ENCODE data around the gene RPF1. TPM values are rescaled to one million over a fixed set of nuclear protein-coding genes. Genes with fewer than 3 reads are reported as not detected.

RPF1 gene
- polyA plus RNA-seq, 1 donor (not counting 4 experiments of a cell fraction or from before 2014, with no cell fraction given) = 57.8 TPM

GRCh38 chr1:84462118-84462517 is 16.9 kb upstream of the RPF1 start:
- Histone ChIP-seq H3K9me1 (ENCODE audit: control insufficient read depth, extremely low read depth, insufficient read depth, low read length) (no peaks in the 10 kb centered on the region), H3K27ac (ENCODE audit: control insufficient read depth, insufficient read depth, low read length) (no peak overlapping the region), H2AFZ (ENCODE audit: control insufficient read depth, low read length) (no peak overlapping the region), H3K4me3 (ENCODE audit: control insufficient read depth in 2 of 3, extremely low read depth in 1 of 3, insufficient read depth in 2 of 3, low read depth in 1 of 3, low read length in 3 of 3) (no peak overlapping the region), H4K20me1 (ENCODE audit: control insufficient read depth, extremely low read depth, insufficient read depth, low read length) (no peaks in the 10 kb centered on the region), H3K4me1 (ENCODE audit: control insufficient read depth, extremely low read depth, insufficient read depth, low read length) (no peaks in the 10 kb centered on the region), H3K36me3 (ENCODE audit: control insufficient read depth in 2 of 2, extremely low read depth in 1 of 2, insufficient read depth in 2 of 2, low read length in 2 of 2) (no peaks in the 10 kb centered on the region), H3K27me3 (ENCODE audit: control insufficient read depth, extremely low read depth, insufficient read depth, low read length) (peaks cover 4% of the 10 kb centered on the region), H3K9me3 (ENCODE audit: control insufficient read depth, low read depth, low read length) (no peaks in the 10 kb centered on the region), H3K79me2 (ENCODE audit: control insufficient read depth, insufficient read depth, low read length) (no peaks in the 10 kb centered on the region), H3K9ac (ENCODE audit: control insufficient read depth, extremely low read depth, insufficient read depth, low read length) (no peak overlapping the region), H3K4me2 (ENCODE audit: control insufficient read depth, extremely low read depth, insufficient read depth, low read depth, low read length) (no peak overlapping the region)
- TF ChIP-seq, protein P1, sequence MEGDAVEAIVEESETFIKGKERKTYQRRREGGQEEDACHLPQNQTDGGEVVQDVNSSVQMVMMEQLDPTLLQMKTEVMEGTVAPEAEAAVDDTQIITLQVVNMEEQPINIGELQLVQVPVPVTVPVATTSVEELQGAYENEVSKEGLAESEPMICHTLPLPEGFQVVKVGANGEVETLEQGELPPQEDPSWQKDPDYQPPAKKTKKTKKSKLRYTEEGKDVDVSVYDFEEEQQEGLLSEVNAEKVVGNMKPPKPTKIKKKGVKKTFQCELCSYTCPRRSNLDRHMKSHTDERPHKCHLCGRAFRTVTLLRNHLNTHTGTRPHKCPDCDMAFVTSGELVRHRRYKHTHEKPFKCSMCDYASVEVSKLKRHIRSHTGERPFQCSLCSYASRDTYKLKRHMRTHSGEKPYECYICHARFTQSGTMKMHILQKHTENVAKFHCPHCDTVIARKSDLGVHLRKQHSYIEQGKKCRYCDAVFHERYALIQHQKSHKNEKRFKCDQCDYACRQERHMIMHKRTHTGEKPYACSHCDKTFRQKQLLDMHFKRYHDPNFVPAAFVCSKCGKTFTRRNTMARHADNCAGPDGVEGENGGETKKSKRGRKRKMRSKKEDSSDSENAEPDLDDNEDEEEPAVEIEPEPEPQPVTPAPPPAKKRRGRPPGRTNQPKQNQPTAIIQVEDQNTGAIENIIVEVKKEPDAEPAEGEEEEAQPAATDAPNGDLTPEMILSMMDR (optimal IDR thresholded peaks at IDR 0.05 in 1 of 3, IDR thresholded peaks at IDR 0.05 in 1 of 3, conservative IDR thresholded peaks at IDR 0.05 in 1 of 3; ENCODE audit: extremely low read depth in 1 of 3, insufficient read depth in 2 of 3, low read length in 3 of 3) = no peak
- no peak for TF ChIP-seq EZH2 (IDR thresholded peaks at IDR 0.05; ENCODE audit: low read length)
- FAIRE-seq (no peak), DNase-seq (ENCODE audit: low read depth, low spot score) (no peak)
- dilution Hi-C loops (cut with MboI; ENCODE audit: extremely low pct_ligation_motif_present, low sequenced_read_pairs) = no loop called here

DNA sequence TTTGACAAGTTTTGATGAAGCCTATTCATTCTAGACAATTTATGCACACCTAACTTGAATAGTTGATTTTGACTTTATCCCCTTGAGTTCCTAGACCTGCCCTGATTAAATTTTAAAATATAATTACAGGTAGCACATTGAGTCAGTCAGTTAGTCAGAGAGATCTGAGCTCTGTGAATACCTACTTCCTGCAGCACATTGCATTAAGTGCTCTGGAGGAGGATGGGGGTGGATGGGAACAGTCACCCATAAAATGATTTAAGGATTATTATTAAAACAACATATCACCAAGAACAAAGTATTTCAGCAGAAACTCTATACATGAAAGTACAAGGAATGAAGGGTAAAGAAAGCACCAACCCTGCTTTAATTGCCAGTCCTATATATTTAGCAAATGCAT is 11.8 kb upstream of the RPF1 start:
- Histone ChIP-seq H3K27ac (ENCODE audit: control insufficient read depth, insufficient read depth, low read length) (no peak overlapping the region), H3K4me1 (ENCODE audit: control insufficient read depth, extremely low read depth, insufficient read depth, low read length) (no peaks in the 10 kb centered on the region), H3K9me1 (ENCODE audit: control insufficient read depth, extremely low read depth, insufficient read depth, low read length) (no peaks in the 10 kb centered on the region), H3K9ac (ENCODE audit: control insufficient read depth, extremely low read depth, insufficient read depth, low read length) (no peak overlapping the region), H3K4me2 (ENCODE audit: control insufficient read depth, extremely low read depth, insufficient read depth, low read depth, low read length) (no peak overlapping the region), H3K36me3 (ENCODE audit: control insufficient read depth in 2 of 2, extremely low read depth in 1 of 2, insufficient read depth in 2 of 2, low read length in 2 of 2) (no peaks in the 10 kb centered on the region), H4K20me1 (ENCODE audit: control insufficient read depth, extremely low read depth, insufficient read depth, low read length) (no peaks in the 10 kb centered on the region), H2AFZ (ENCODE audit: control insufficient read depth, low read length) (no peak overlapping the region), H3K9me3 (ENCODE audit: control insufficient read depth, low read depth, low read length) (no peaks in the 10 kb centered on the region), H3K4me3 (ENCODE audit: control insufficient read depth in 2 of 3, extremely low read depth in 1 of 3, insufficient read depth in 2 of 3, low read depth in 1 of 3, low read length in 3 of 3) (no peak overlapping the region), H3K27me3 (ENCODE audit: control insufficient read depth, extremely low read depth, insufficient read depth, low read length) (peaks cover 4% of the 10 kb centered on the region), H3K79me2 (ENCODE audit: control insufficient read depth, insufficient read depth, low read length) (no peaks in the 10 kb centered on the region)
- DNase-seq (ENCODE audit: low read depth, low spot score) (no peak), FAIRE-seq (no peak)
- TF ChIP-seq, protein P1 (optimal IDR thresholded peaks at IDR 0.05 in 1 of 3, IDR thresholded peaks at IDR 0.05 in 1 of 3, conservative IDR thresholded peaks at IDR 0.05 in 1 of 3; ENCODE audit: extremely low read depth in 1 of 3, insufficient read depth in 2 of 3, low read length in 3 of 3) = no peak
- TF ChIP-seq EZH2 (IDR thresholded peaks at IDR 0.05; ENCODE audit: low read length) = no peak
- dilution Hi-C loops (cut with MboI; ENCODE audit: extremely low pct_ligation_motif_present, low sequenced_read_pairs) = no loop called here

All from keratinocyte (primary cell).